HTERT RPE-1 (cell line): Measurements from ENCODE around the gene MEDAG.

Experiments
- in situ Hi-C: fragments of 300-500 bp; cut with MboI; formaldehyde crosslinking; loops from 4 replicates; pipeline ENCODE4 v1.14.3; 2020; ENCODE audit warnings: low sequenced_read_pairs

Gene MEDAG

GRCh38 chr13:30872685-30873461 lies 33.2 kb upstream of the MEDAG start:
- in situ Hi-C loops = no loop called here

- in situ Hi-C loops = no loop called here
Observed at GRCh38 chr13:30873499-30873898, 32.6 kb upstream of the MEDAG start.

- in situ Hi-C loops = no loop called here
Observed at GRCh38 chr13:30874111-30874510, 32.0 kb upstream of the MEDAG start.

GRCh38 chr13:30874561-30874960 lies 31.5 kb upstream of the MEDAG start:
- in situ Hi-C loops = no loop called here

GRCh38 chr13:30877335-30877734 lies 28.7 kb upstream of the MEDAG start:
- in situ Hi-C loops = no loop called here

- in situ Hi-C loops = no loop called here
Observed at GRCh38 chr13:30880151-30880855, 25.8 kb upstream of the MEDAG start.

GRCh38 chr13:30880856-30881155 lies 25.3 kb upstream of the MEDAG start:
- in situ Hi-C loops = no loop called here

GRCh38 chr13:30881191-30881651 lies 24.9 kb upstream of the MEDAG start:
- in situ Hi-C loops = no loop called here

- in situ Hi-C loops = no loop called here
Observed at GRCh38 chr13:30882026-30882850, 23.8 kb upstream of the MEDAG start.

- in situ Hi-C loops = no loop called here
Observed at GRCh38 chr13:30882996-30883766, 22.9 kb upstream of the MEDAG start.

GRCh38 chr13:30884543-30884942 lies 21.5 kb upstream of the MEDAG start:
- in situ Hi-C loops = no loop called here

GRCh38 chr13:30889196-30889690 lies 16.8 kb upstream of the MEDAG start:
- in situ Hi-C loops = no loop called here

GRCh38 chr13:30892966-30893365 lies 13.1 kb upstream of the MEDAG start:
- in situ Hi-C loops = no loop called here

- in situ Hi-C loops = no loop called here
Observed at GRCh38 chr13:30895773-30896172, 10.3 kb upstream of the MEDAG start.

- in situ Hi-C loops = no loop called here
Observed at GRCh38 chr13:30898070-30898469, 8.0 kb upstream of the MEDAG start.

- in situ Hi-C loops = no loop called here
Observed at GRCh38 chr13:30898678-30899241, 7.3 kb upstream of the MEDAG start.

GRCh38 chr13:30900436-30900835 lies 5.6 kb upstream of the MEDAG start:
- in situ Hi-C loops = no loop called here

GRCh38 chr13:30900952-30901749 lies 4.9 kb upstream of the MEDAG start:
- in situ Hi-C loops = no loop called here

- in situ Hi-C loops = no loop called here
Observed at GRCh38 chr13:30904043-30904442, 2.0 kb upstream of the MEDAG start.
